ENCODE results near the gene EIF4A3. TPM values are rescaled to one million over a fixed set of nuclear protein-coding genes. Genes with fewer than 3 reads are reported as not detected.

EIF4A3 gene
- total RNA-seq, 1 donor from 2014 or later, result 54.1 TPM

- intact Hi-C loops (cut with DNase I), result no loop called here
Observed at GRCh38 chr17:80119271-80119791, 27.6 kb downstream of the EIF4A3 start.

GRCh38 chr17:80118601-80119270, 28.2 kb downstream of the EIF4A3 start:
- DNase-seq, result no peak
- TF ChIP-seq CTCF (IDR thresholded peaks at IDR 0.05), result no peak
- H3K27me3 ChIP-seq (ENCODE audit: low read depth), result no peaks in the 10 kb centered on the region
- no peak overlapping the region for H3K27ac ChIP-seq
- intact Hi-C loops (cut with DNase I), result no loop called here
- H3K9me3 ChIP-seq, result no peaks in the 10 kb centered on the region
- peaks cover 22% of the 10 kb centered on the region for H3K36me3 ChIP-seq
- no peak overlapping the region for H3K4me3 ChIP-seq
- H3K4me1 ChIP-seq, result no peaks in the 10 kb centered on the region
- ATAC-seq, result peak in 1 of 2 donors; percentile 4

More at GRCh38 chr17:80119271-80119791, 27.6 kb downstream of the EIF4A3 start:
- no peak for DNase-seq
- H3K4me3 ChIP-seq, result no peak overlapping the region
- peaks cover 22% of the 10 kb centered on the region for H3K36me3 ChIP-seq
- H3K4me1 ChIP-seq, result no peaks in the 10 kb centered on the region
- no peaks in the 10 kb centered on the region for H3K9me3 ChIP-seq
- no peak overlapping the region for H3K27ac ChIP-seq
- no peak for TF ChIP-seq CTCF (IDR thresholded peaks at IDR 0.05)
- H3K27me3 ChIP-seq (ENCODE audit: low read depth), result no peaks in the 10 kb centered on the region
- ATAC-seq, result no peak

- intact Hi-C loops (cut with DNase I), result no loop called here
- no peak for TF ChIP-seq CTCF (IDR thresholded peaks at IDR 0.05)
- ATAC-seq, result peak; percentile 11 to 25
- Histone ChIP-seq H3K9me3 (no peaks in the 10 kb centered on the region), H3K27me3 (ENCODE audit: low read depth) (no peaks in the 10 kb centered on the region), H3K27ac (no peak overlapping the region), H3K36me3 (peaks cover 22% of the 10 kb centered on the region), H3K4me3 (no peak overlapping the region), H3K4me1 (no peaks in the 10 kb centered on the region)
- DNase-seq, result no peak
Observed at GRCh38 chr17:80117491-80118401, 29.2 kb downstream of the EIF4A3 start.

GRCh38 chr17:80116921-80117380, 30.0 kb downstream of the EIF4A3 start:
- intact Hi-C loops (cut with DNase I), result no loop called here
- Histone ChIP-seq H3K27ac (no peak overlapping the region), H3K36me3 (peaks cover 22% of the 10 kb centered on the region), H3K4me3 (no peak overlapping the region), H3K27me3 (ENCODE audit: low read depth) (no peaks in the 10 kb centered on the region), H3K9me3 (no peaks in the 10 kb centered on the region), H3K4me1 (no peaks in the 10 kb centered on the region)
- TF ChIP-seq CTCF (IDR thresholded peaks at IDR 0.05), result no peak
- ATAC-seq, result no peak
- DNase-seq, result no peak

GRCh38 chr17:80116276-80116920, 30.5 kb downstream of the EIF4A3 start:
- intact Hi-C loops (cut with DNase I), result no loop called here

More at GRCh38 chr17:80116276-80116920, 30.5 kb downstream of the EIF4A3 start:
- no peak overlapping the region for H3K4me3 ChIP-seq
- no peak for TF ChIP-seq CTCF (IDR thresholded peaks at IDR 0.05)
- no peak for ATAC-seq
- no peak for DNase-seq
- H3K27me3 ChIP-seq (ENCODE audit: low read depth), result no peaks in the 10 kb centered on the region
- no peaks in the 10 kb centered on the region for H3K4me1 ChIP-seq
- H3K9me3 ChIP-seq, result no peaks in the 10 kb centered on the region
- no peak overlapping the region for H3K27ac ChIP-seq
- peaks cover 22% of the 10 kb centered on the region for H3K36me3 ChIP-seq

All from lower lobe of right lung (tissue), 2 donors.